Neural cell (in vitro differentiated cells): ENCODE measurements around the gene PCK1. TPM values are rescaled to one million over a fixed set of nuclear protein-coding genes. Genes with fewer than 3 reads are reported as not detected.

ENCODE experiments used
- H2AFZ ChIP-seq: fragments of 200-600, 300-800 bp; sonication (generic), shearing (Covaris generic); 2 replicates; pipeline ENCODE4 v1.6.0; 2014; ENCODE audit warnings: low read depth, mild to moderate bottlenecking, antibody characterized with exemption, low read length, moderate library complexity
- H3F3A ChIP-seq: fragments of 200-600 bp; shearing (Covaris generic); 2 replicates; pipeline ENCODE4 v1.6.1; 2016; ENCODE audit warnings: mild to moderate bottlenecking, moderate library complexity, mixed read lengths, antibody characterized with exemption, low read length; ENCODE audit not compliant: insufficient read depth, poor library complexity, severe bottlenecking
- H3K27ac ChIP-seq: fragments of 200-600, 300-800 bp; sonication (generic), shearing (Covaris generic); 2 replicates; pipeline ENCODE4 v1.5.1; 2014; ENCODE audit warnings: mild to moderate bottlenecking, low read length, moderate library complexity
- H3K27me3 ChIP-seq: fragments of 300-800, 200-600 bp; sonication (generic), shearing (Covaris generic); 2 replicates; pipeline ENCODE4 v1.6.0; 2014; ENCODE audit warnings: mild to moderate bottlenecking, low read depth, low read length, moderate library complexity; ENCODE audit not compliant: insufficient read depth
- H3K36me3 ChIP-seq: fragments of 300-800, 200-600 bp; sonication (generic), shearing (Covaris generic); 2 replicates; pipeline ENCODE4 v1.5.1; 2014; ENCODE audit warnings: mild to moderate bottlenecking, antibody characterized with exemption, low read length, moderate library complexity; ENCODE audit not compliant: insufficient read depth
- H3K4me2 ChIP-seq: fragments of 300-800, 200-600 bp; sonication (generic), shearing (Covaris generic); 2 replicates; pipeline ENCODE4 v1.6.0; 2014; ENCODE audit warnings: mild to moderate bottlenecking, low read length
- H3K4me3 ChIP-seq: fragments of 300-800, 200-600 bp; sonication (generic), shearing (Covaris generic); 2 replicates; pipeline ENCODE4 v1.5.1; 2014; ENCODE audit warnings: mild to moderate bottlenecking, low read length, moderate library complexity
- H3K79me2 ChIP-seq: fragments of 200-600 bp; shearing (Covaris generic); replicated peaks from 2 replicates; pipeline ENCODE4 v1.6.0; 2014; ENCODE audit warnings: mild to moderate bottlenecking, low read length, moderate library complexity; ENCODE audit not compliant: insufficient read depth
- H3K9ac ChIP-seq: fragments of 300-800, 200-600 bp; sonication (generic), shearing (Covaris generic); 2 replicates; pipeline ENCODE4 v1.6.1; 2016; ENCODE audit warnings: mild to moderate bottlenecking, low read length, mixed read lengths
- H3K9me2 ChIP-seq: fragments of 200-600 bp; shearing (Covaris generic); 2 replicates; pipeline ENCODE4 v1.6.1; 2016; ENCODE audit warnings: mild to moderate bottlenecking, low read length, mixed read lengths; ENCODE audit not compliant: insufficient read depth
- H3K9me3 ChIP-seq: fragments of 200-600, 300-800 bp; sonication (generic), shearing (Covaris generic); 2 replicates; pipeline ENCODE4 v1.6.1; 2016; ENCODE audit warnings: mild to moderate bottlenecking, mixed run types, low read length, moderate library complexity, mixed read lengths
- H4K20me1 ChIP-seq: fragments of 200-600 bp; shearing (Covaris generic); 2 replicates; pipeline ENCODE4 v1.6.1; 2016; ENCODE audit warnings: mild to moderate bottlenecking, mixed run types; ENCODE audit not compliant: insufficient read depth
- CTCF ChIP-seq: fragments of 450-650 bp; IDR thresholded peaks from 2 replicates; pipeline ENCODE4 v1.5.1; 2014; ENCODE audit warnings: antibody characterized with exemption, mild to moderate bottlenecking, moderate library complexity; ENCODE audit not compliant: poor library complexity, severe bottlenecking
- EP300 ChIP-seq: fragments of 450-650 bp; conservative IDR thresholded peaks from 2 replicates; pipeline ENCODE4 v1.6.1; 2014; ENCODE audit warnings: antibody characterized with exemption, mild to moderate bottlenecking, moderate library complexity; ENCODE audit not compliant: poor library complexity, severe bottlenecking
- EZH2 ChIP-seq: fragments of 200-600, 300-800 bp; shearing (Covaris generic), sonication (generic); IDR thresholded peaks from 2 replicates; pipeline ENCODE4 v1.6.1; 2014; ENCODE audit warnings: antibody characterized with exemption, low read length, borderline replicate concordance, mild to moderate bottlenecking; ENCODE audit not compliant: insufficient read depth, poor library complexity, severe bottlenecking
- MXI1 ChIP-seq: fragments of 450-650 bp; conservative IDR thresholded peaks from 2 replicates; pipeline ENCODE4 v1.6.1; 2014; ENCODE audit warnings: antibody characterized with exemption, mild to moderate bottlenecking; ENCODE audit not compliant: poor library complexity, severe bottlenecking
- POLR2AphosphoS5 ChIP-seq: IDR thresholded peaks from 2 replicates; pipeline ENCODE4 v1.6.1; 2012
- RAD21 ChIP-seq: fragments of 450-650 bp; conservative IDR thresholded peaks from 2 replicates; pipeline ENCODE4 v1.6.1; 2014; ENCODE audit warnings: antibody characterized with exemption, mild to moderate bottlenecking, moderate library complexity
- REST ChIP-seq: IDR thresholded peaks from 2 replicates; pipeline ENCODE4 v1.6.1; 2012; ENCODE audit warnings: borderline replicate concordance
- SMC3 ChIP-seq: fragments of 450-650 bp; conservative IDR thresholded peaks from 2 replicates; pipeline ENCODE4 v1.6.1; 2014; ENCODE audit warnings: antibody characterized with exemption, mild to moderate bottlenecking, moderate library complexity; ENCODE audit not compliant: poor library complexity
- TAF1 ChIP-seq: IDR thresholded peaks from 2 replicates; pipeline ENCODE4 v1.6.1; 2012; ENCODE audit warnings: low read depth
- polyA plus RNA-seq: library from polyadenylated mRNA; depleted of rRNA; stranded (reverse); fragments of >200 nt; gene quantifications from 2 replicates; pipeline ENCODE4 v1.2.3, GENCODE V29; 2014

Gene PCK1
- polyA plus RNA-seq, 1 donor from 2014 or later = 0.24 TPM

DNA sequence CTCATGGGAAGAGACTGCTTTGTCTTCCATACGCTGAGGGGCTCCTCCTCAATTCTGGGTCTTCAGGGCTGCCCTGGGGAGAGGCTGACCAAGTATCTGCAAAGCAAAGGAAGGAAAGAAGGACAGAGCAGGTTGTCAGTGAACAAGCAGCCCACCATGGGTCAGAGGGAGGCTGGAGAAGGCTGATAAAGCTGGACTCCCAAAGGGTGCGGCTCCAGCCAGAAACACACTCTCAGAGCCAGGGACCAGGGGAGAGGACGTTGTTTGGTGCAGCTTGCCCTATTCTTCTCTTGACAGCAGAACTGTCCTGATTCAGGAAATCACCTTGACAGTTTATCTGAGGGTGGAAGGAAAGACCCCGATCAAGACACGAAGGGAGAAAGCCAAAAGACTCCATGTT, 25.6 kb upstream of the PCK1 start:
- H3F3A ChIP-seq = no peaks in the 10 kb centered on the region
- H4K20me1 ChIP-seq = no peaks in the 10 kb centered on the region
- TF ChIP-seq CTCF = no peak
- no peak for TF ChIP-seq TAF1
- no peak for TF ChIP-seq RAD21
- TF ChIP-seq POLR2AphosphoS5 = no peak
- TF ChIP-seq MXI1 = no peak
- TF ChIP-seq REST = no peak
- TF ChIP-seq EZH2 = no peak
- TF ChIP-seq SMC3 = no peak
- no peak for TF ChIP-seq EP300
- no peak overlapping the region for H2AFZ ChIP-seq
- H3K79me2 ChIP-seq = no peaks in the 10 kb centered on the region
- no peaks in the 10 kb centered on the region for H3K36me3 ChIP-seq
- no peaks in the 10 kb centered on the region for H3K27me3 ChIP-seq
- no peak overlapping the region for H3K4me2 ChIP-seq
- no peak overlapping the region for H3K27ac ChIP-seq
- H3K9ac ChIP-seq = no peak overlapping the region
- H3K4me3 ChIP-seq = no peak overlapping the region
- no peaks in the 10 kb centered on the region for H3K9me2 ChIP-seq
- no peaks in the 10 kb centered on the region for H3K9me3 ChIP-seq

DNA sequence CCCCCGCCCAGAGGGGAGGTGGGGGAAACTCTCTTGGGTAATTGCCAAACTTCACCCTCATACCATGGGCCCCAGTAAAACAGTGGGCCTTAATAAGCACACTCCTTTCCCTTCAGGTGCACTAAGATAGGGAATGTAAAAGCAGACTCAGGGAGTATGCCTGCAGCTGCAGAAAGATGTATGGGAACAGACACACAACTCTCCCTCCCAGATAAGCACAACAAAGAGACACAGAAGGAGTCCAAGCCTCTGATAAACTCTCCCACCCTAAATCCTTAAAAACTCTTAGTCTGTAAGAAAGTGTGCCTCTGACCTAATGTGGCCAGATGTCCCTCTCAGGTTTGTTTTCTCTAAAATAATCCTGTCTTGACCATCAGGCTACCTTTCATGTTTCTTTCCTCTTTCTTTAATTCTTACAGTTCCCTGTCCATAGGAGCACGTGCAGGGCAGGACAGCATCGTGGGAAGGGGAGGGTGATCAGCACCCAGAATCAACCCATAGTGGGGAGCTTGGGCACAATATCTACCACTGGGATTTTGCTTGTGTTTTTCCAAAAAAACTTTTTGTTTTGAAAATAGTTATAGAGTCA, 24.7 kb upstream of the PCK1 start:
- Histone ChIP-seq H3K79me2 (no peaks in the 10 kb centered on the region), H3K27ac (no peak overlapping the region), H2AFZ (no peak overlapping the region), H3K36me3 (no peaks in the 10 kb centered on the region), H3K9ac (no peak overlapping the region), H3K4me3 (no peak overlapping the region), H3K27me3 (no peaks in the 10 kb centered on the region), H3K4me2 (no peak overlapping the region), H4K20me1 (no peaks in the 10 kb centered on the region), H3K9me3 (no peaks in the 10 kb centered on the region), H3K9me2 (no peaks in the 10 kb centered on the region), H3F3A (no peaks in the 10 kb centered on the region)
- TF ChIP-seq REST = no peak
- TF ChIP-seq POLR2AphosphoS5 = no peak
- TF ChIP-seq CTCF = no peak
- no peak for TF ChIP-seq EZH2
- TF ChIP-seq TAF1 = no peak
- no peak for TF ChIP-seq MXI1
- TF ChIP-seq RAD21 = no peak
- TF ChIP-seq SMC3 = no peak
- no peak for TF ChIP-seq EP300
